Caco-2 (cell line): Measurements from ENCODE around the gene AKAP6. TPM values are rescaled to one million over a fixed set of nuclear protein-coding genes. Genes with fewer than 3 reads are reported as not detected.

Experiments used
- BruUV-seq: library from RNA; stranded (reverse); fragments of 400-500 nt; replicated peaks from 2 replicates; lab custom pipeline; 2021; lab: Mats Ljungman, UMichigan
- CTCF ChIA-PET: fragments of 300-600 bp; sonication (Branson Sonifier 250); formaldehyde crosslinking; loops from one replicate; lab custom pipeline; 2022; ENCODE audit warnings: antibody characterized with exemption; lab: Charles Lee
- POLR2A ChIA-PET: fragments of 300-600 bp; sonication (Branson Sonifier 250); formaldehyde crosslinking; loops from one replicate; lab custom pipeline; 2022; ENCODE audit warnings: antibody characterized with exemption; lab: Charles Lee
- DNase-seq, 2 experiments: peaks; one replicate each; pipeline versions ENCODE4 v3.0.0 to v3.0.0-alpha.2; 2020 to 2022
- H3K27me3 ChIP-seq: replicated peaks from 2 replicates; pipeline ENCODE4 v1.6.0; 2011; ENCODE audit warnings: low read length; ENCODE audit not compliant: control insufficient read depth, insufficient read depth
- H3K36me3 ChIP-seq: 2 replicates; pipeline ENCODE4 v1.5.1; 2011; ENCODE audit warnings: low read length; ENCODE audit not compliant: control insufficient read depth, insufficient read depth
- H3K4me1 ChIP-seq: fragments of 250-450 bp; sonication (Bioruptor Pico); 2 replicates; pipeline ENCODE4 v1.5.1; 2020; ENCODE audit warnings: mild to moderate bottlenecking
- H3K4me3 ChIP-seq: 2 replicates; pipeline ENCODE4 v1.5.1; 2011; ENCODE audit warnings: low read depth, mild to moderate bottlenecking, control low read depth, low read length
- H3K9me3 ChIP-seq: fragments of 250-450 bp; sonication (Bioruptor Pico); 2 replicates; pipeline ENCODE4 v1.5.1; 2020; ENCODE audit warnings: mild to moderate bottlenecking, moderate library complexity
- H3K27ac Mint-ChIP-seq: one replicate; pipeline ENCODE4 v1.8.0; 2022; ENCODE audit warnings: mixed read lengths; ENCODE audit not compliant: unreplicated experiment
- H3K27me3 Mint-ChIP-seq: one replicate; pipeline ENCODE4 v1.8.0; 2022; ENCODE audit warnings: mixed read lengths; ENCODE audit not compliant: insufficient read depth, unreplicated experiment
- H3K36me3 Mint-ChIP-seq: one replicate; pipeline ENCODE4 v1.8.0; 2022; ENCODE audit warnings: mild to moderate bottlenecking, mixed read lengths; ENCODE audit not compliant: insufficient read depth, unreplicated experiment
- H3K4me1 Mint-ChIP-seq: one replicate; pipeline ENCODE4 v1.8.0; 2022; ENCODE audit warnings: low read depth, mixed read lengths; ENCODE audit not compliant: unreplicated experiment
- H3K4me3 Mint-ChIP-seq: one replicate; pipeline ENCODE4 v1.8.0; 2022; ENCODE audit warnings: mild to moderate bottlenecking, moderate library complexity, mixed read lengths; ENCODE audit not compliant: unreplicated experiment
- H3K9me3 Mint-ChIP-seq: one replicate; pipeline ENCODE4 v1.8.0; 2022; ENCODE audit warnings: mixed read lengths; ENCODE audit not compliant: unreplicated experiment
- intact Hi-C: fragments of 100-400 bp; cut with micrococcal nuclease; formaldehyde crosslinking; loops from one replicate; pipeline ENCODE4 v1.10.0; 2022; ENCODE audit not compliant: unreplicated experiment
- total RNA-seq: library from RNA; stranded (reverse); gene quantifications from 2 replicates; pipeline ENCODE4 v1.2.3, GENCODE V29; 2022
- TF ChIP-seq, protein P1 (sequence below), 2 experiments: fragments of 200-600 bp in 1 of 2; IDR thresholded peaks; 1 replicate in 1 of 2; 2 replicates in 1 of 2; pipeline versions ENCODE4 v1.5.1 to v1.8.0; 2011 to 2022; ENCODE audit warnings: antibody characterized with exemption in 1 of 2, control low read depth in 1 of 2, inconsistent platforms in 1 of 2, low read depth in 1 of 2, low read length in 1 of 2, mild to moderate bottlenecking in 1 of 2, moderate library complexity in 1 of 2; ENCODE audit not compliant: insufficient read depth in 1 of 2, severe bottlenecking in 1 of 2, unreplicated experiment in 1 of 2

The AKAP6 gene
- total RNA-seq, 1 experiment from 2014 or later: 3.0 TPM

GRCh38 chr14:32737621-32738020 is 408.5 kb downstream of the AKAP6 start:
- Histone ChIP-seq H3K4me1 (no peaks in the 10 kb centered on the region), H3K4me3 (no peak overlapping the region), H3K9me3 (no peaks in the 10 kb centered on the region), H3K36me3 (no peaks in the 10 kb centered on the region), H3K27me3 (no peaks in the 10 kb centered on the region)
- no peak overlapping the region for H3K27ac Mint-ChIP-seq
- H3K36me3 Mint-ChIP-seq: no peaks in the 10 kb centered on the region
- DNase-seq: no peak
- no peaks in the 10 kb centered on the region for H3K27me3 Mint-ChIP-seq
- H3K4me1 Mint-ChIP-seq: no peaks in the 10 kb centered on the region
- POLR2A ChIA-PET: no interaction called here
- BruUV-seq: no TSS peak
- TF ChIP-seq, protein P1, sequence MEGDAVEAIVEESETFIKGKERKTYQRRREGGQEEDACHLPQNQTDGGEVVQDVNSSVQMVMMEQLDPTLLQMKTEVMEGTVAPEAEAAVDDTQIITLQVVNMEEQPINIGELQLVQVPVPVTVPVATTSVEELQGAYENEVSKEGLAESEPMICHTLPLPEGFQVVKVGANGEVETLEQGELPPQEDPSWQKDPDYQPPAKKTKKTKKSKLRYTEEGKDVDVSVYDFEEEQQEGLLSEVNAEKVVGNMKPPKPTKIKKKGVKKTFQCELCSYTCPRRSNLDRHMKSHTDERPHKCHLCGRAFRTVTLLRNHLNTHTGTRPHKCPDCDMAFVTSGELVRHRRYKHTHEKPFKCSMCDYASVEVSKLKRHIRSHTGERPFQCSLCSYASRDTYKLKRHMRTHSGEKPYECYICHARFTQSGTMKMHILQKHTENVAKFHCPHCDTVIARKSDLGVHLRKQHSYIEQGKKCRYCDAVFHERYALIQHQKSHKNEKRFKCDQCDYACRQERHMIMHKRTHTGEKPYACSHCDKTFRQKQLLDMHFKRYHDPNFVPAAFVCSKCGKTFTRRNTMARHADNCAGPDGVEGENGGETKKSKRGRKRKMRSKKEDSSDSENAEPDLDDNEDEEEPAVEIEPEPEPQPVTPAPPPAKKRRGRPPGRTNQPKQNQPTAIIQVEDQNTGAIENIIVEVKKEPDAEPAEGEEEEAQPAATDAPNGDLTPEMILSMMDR (IDR thresholded peaks at IDR 0.05; ENCODE audit: insufficient read depth in 1 of 2, low read depth in 1 of 2, low read length in 1 of 2, severe bottlenecking in 1 of 2, unreplicated experiment in 1 of 2): no peak
- no peak overlapping the region for H3K4me3 Mint-ChIP-seq
- intact Hi-C loops: no loop called here
- H3K9me3 Mint-ChIP-seq: no peaks in the 10 kb centered on the region
- CTCF ChIA-PET: no interaction called here

DNA sequence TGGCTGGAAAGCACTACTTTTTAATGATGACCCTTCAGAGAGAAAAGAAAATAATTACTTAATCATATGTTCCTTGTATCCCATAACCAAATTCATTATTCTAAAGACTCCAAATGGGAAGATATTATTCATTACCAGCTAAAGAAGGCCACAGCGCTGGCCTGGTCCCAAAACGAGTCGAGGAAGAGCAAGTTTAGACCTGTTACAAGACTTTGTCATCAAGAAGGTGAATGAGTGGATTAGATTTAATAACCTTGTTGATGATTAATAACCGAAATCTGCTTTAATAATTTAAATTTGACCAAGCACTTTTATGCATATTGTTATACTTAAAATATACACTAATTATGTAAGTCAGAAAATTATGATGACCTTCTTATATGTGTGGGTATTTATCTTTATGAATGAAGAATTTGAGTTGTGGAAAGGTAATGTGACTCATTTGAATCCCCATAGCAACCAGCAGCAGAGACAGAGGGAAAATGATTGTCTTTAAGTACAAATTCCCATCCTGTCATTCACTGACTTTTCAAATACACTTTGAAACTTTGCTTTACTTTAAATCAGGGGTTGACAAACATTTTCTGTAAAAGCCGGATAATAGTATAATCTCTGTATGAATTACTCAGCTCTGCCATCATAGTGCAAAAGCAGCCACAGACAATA is 409.2 kb downstream of the AKAP6 start:
- TF ChIP-seq, protein P1 (IDR thresholded peaks at IDR 0.05; ENCODE audit: insufficient read depth in 1 of 2, low read depth in 1 of 2, low read length in 1 of 2, severe bottlenecking in 1 of 2, unreplicated experiment in 1 of 2): no peak
- intact Hi-C loops: no loop called here
- H3K36me3 ChIP-seq: no peaks in the 10 kb centered on the region
- no peaks in the 10 kb centered on the region for H3K9me3 ChIP-seq
- H3K36me3 Mint-ChIP-seq: no peaks in the 10 kb centered on the region
- no peak overlapping the region for H3K4me3 Mint-ChIP-seq
- no peak overlapping the region for H3K27ac Mint-ChIP-seq
- ChIA-PET POLR2A (no interaction called here), CTCF (no interaction called here)
- H3K9me3 Mint-ChIP-seq: no peaks in the 10 kb centered on the region
- H3K4me1 ChIP-seq: no peaks in the 10 kb centered on the region
- no TSS peak for BruUV-seq
- no peaks in the 10 kb centered on the region for H3K4me1 Mint-ChIP-seq
- no peaks in the 10 kb centered on the region for H3K27me3 ChIP-seq
- DNase-seq: no peak
- no peaks in the 10 kb centered on the region for H3K27me3 Mint-ChIP-seq
- no peak overlapping the region for H3K4me3 ChIP-seq

- H3K9me3 ChIP-seq: no peaks in the 10 kb centered on the region
- Mint-ChIP-seq H3K27me3 (no peaks in the 10 kb centered on the region), H3K4me3 (no peak overlapping the region), H3K27ac (no peak overlapping the region), H3K9me3 (no peaks in the 10 kb centered on the region), H3K36me3 (no peaks in the 10 kb centered on the region), H3K4me1 (no peaks in the 10 kb centered on the region)
- intact Hi-C loops: no loop called here
- H3K27me3 ChIP-seq: no peaks in the 10 kb centered on the region
- no TSS peak for BruUV-seq
- H3K36me3 ChIP-seq: no peaks in the 10 kb centered on the region
- peaks cover 4% of the 10 kb centered on the region; the same call in 1 of the 2 replicates for H3K4me1 ChIP-seq
- ChIA-PET CTCF (no interaction called here), POLR2A (no interaction called here)
- DNase-seq: no peak
- TF ChIP-seq, protein P1 (IDR thresholded peaks at IDR 0.05; ENCODE audit: insufficient read depth in 1 of 2, low read depth in 1 of 2, low read length in 1 of 2, severe bottlenecking in 1 of 2, unreplicated experiment in 1 of 2): no peak
- H3K4me3 ChIP-seq: no peak overlapping the region
Measured at GRCh38 chr14:32744811-32745445, 415.8 kb downstream of the AKAP6 start.
